DMS79 treated with DMSO at 0.1 percent for 48 hours (cell line): ENCODE results near the gene SOWAHA.

Source experiments
- DNase-seq: peaks from one replicate; lab custom pipeline; 2025; lab: John Stamatoyannopoulos, UW

The SOWAHA gene

DNA sequence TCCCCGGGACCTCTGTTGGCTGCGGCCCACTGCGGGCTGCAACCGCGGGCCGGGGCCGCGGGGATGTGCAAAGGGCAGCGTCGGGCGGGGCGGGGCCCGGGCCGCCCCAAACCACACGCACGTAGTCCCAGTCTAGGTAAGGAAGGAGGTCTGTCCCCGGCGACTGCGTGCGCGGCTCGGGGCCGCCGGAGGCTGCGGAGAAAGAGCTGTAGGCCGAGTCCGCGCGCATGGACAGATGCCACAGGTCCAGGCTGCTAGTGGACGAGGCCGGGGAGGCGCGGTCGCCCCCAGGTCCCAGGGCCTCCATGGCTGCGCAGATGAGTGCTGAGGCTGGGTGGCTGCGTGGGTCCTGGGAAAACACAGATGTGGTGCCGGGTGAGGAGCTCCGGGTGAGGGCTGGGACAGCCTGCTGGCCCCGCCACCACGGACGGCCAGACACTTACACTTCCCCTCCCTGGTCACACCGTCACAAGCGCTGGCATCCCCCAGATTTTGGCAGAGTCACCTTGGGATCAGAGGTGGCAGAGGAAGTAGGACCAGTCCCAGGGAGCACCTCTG lies 12.8 kb downstream of the SOWAHA start:
- no peak for DNase-seq

GRCh38 chr5:132826424-132827082 lies 13.5 kb downstream of the SOWAHA start:
- no peak for DNase-seq

GRCh38 chr5:132827943-132828673 lies 15.0 kb downstream of the SOWAHA start:
- DNase-seq = no peak

DNA sequence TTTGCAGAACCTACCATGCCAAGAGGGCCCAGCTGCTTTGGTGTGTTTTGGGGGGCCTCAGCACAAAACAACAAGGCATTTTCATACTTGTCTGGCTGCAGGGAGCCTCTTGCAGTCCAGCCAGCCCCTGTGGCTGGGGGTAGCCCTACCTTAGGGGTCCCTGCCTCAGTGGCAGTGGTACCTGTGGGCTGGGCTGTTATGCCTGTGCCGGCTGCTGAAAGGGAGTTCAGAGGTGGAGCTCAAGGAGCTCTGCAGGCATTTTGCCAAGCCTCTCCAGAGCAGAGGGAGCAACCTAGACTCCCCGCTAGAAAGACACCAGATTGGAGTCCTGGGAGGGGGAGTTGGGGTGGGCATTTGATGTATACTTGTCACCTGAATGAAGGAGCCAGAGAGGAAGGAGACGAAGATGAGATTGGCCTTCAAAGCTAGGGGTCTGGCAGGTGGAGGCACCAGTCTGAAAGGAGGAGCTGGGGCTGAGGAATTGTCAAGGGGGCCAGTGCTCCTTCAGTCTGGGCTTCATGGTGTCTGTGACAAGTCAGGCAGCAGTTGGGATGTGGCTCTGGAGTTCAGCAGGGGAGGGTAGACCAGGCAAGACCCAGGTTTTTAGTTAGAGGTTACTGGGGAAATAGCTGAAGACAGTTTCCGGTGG lies 15.9 kb downstream of the SOWAHA start:
- DNase-seq = peak; percentile 14

- peak; percentile 31 for DNase-seq
Measured at GRCh38 chr5:132829742-132830435, 16.8 kb downstream of the SOWAHA start.

- peak; percentile 2 for DNase-seq
Measured at GRCh38 chr5:132830436-132831094, 17.5 kb downstream of the SOWAHA start, which contains the start of gene SHROOM1. SHROOM1 (minus strand) TSS chr5:132830647; CDS start chr5:132826140, 4,507 bp downstream.

DNA sequence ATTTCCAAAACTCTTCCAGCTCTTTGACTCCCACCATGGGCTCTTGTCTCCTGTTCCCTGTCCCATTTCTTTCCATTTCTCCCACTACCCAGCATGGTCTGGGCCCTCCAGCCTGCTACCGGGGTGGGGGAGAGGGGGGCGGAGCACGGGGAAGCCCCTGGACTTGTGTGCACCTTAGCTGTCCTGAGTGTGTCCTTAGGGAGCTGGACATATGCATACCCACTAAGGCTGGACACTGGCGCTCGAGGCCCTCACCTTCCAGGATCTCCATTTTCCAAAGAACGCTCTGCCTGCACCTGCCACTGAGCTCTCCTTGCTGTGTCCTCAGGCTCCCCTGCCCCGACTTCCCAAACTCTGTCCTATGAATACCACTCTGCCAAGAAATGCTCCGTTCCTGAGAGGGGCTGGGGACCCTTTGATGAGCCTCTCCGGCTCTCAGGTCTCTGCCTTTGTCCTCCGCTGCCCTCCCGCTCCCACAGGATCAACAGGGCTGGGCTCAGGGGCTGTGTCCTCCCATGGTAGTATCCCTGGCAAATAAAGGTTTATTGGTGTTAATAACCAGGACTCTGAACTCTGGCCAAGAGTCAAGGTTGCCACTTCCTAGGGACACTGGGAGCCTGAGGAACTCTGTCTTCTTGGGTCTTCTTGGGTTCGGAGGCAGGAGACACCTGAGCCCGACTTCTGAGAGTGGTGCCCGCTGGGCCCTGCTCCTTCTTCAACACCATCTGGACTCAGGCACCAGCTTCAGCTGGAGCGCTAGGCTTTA lies 18.2 kb downstream of the SOWAHA start:
- no peak for DNase-seq

DNA sequence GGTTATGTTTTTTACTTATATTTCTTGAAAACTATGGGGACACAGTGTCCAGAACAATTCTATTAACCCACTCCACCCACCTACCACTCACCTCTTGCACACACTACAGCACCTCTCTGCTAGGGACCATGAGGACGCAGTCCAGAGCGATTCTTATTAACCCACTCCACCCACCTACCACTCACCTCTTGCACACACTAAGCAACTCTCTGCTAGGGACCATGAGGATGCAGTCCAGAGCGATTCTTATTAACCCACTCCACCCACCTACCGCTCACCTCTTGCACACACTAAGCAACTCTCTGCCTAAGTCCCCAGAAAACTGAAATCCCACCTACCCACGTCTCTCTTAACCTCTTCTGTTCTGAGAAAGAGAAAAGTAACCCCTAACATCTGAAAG lies 19.5 kb downstream of the SOWAHA start:
- DNase-seq = no peak

DNA sequence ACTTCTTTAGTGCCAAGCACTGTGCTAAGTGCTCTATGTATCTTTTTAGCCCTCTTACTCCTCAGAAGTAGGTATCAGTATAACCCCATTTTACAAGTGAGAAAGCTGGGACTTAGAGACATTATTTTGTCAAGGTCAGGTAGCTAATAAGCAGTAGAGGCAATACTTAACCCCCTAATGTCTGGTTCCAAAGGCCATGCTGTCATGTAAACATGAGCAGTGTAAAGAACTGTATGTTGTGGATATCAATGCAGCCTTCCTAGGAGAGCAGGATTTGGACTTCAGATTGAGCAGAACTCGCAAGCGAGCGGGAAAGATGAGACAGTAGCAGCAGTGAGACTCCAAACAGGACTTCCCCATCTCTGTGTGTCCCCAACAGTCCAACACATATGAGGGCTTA lies 21.0 kb downstream of the SOWAHA start:
- no peak for DNase-seq

- DNase-seq = no peak
Measured at GRCh38 chr5:132836852-132837251, 23.8 kb downstream of the SOWAHA start.

DNA sequence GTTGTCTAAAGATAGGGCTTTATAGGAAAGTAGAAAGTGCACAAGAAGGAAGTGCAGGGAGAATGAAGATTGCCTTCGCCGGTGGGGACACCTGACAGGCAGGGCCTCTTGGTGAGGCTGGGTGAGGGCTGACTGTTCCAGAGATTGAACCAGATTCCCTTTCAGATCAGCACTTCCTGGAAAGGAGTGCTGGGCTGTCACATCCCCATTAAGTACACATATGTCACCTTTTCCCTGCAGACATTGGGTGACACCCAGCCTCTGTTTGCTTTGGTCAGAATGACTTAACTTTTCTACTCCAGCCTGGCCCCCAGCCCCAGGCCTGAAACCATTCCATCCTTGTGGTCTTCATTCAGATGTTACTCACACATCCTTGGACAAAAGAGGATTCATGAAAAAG lies 24.8 kb downstream of the SOWAHA start:
- no peak for DNase-seq

- no peak for DNase-seq
Measured at GRCh38 chr5:132838516-132839282, 25.6 kb downstream of the SOWAHA start.

DNA sequence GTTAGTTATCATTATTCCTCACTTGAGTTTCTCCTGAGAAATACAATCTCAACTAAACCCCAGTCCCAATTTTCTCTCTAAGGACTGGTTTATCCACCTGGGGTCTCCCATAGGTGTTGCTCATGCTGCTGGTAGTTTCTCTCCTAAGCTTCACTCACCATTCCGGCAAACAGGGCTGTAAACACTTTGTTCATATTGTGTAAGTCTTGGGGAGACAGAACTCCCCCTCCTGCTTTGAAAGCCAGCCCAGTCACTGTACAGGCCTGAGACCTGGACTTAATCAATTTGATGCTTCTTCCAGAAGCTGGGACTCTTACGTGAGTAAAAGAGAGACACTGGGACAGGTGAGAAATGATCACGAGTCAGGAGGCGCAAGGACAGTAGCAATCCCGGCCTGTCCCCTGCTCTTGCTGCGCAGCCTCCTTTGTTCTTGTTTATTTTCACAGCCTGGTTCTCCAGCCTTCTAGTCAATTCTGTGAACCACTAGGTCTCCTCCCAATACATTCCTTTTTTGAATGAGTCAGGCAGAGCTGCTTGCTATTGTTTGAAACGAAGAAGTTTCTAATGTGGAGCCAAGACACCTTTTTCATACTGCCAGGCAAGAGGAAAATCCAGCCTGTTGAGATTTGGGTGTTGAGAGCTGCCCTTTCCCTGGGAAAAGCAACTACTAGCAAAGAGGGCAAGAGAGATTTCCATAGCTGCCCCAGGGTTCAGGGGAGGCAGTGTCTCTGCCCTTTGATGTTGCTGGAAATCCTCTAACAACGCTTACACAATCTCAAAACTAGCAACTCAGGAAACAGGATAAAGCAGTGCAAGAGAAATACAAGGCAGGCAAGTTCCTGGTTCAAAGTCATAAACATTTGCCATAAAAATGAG lies 26.6 kb downstream of the SOWAHA start:
- no peak for DNase-seq

- DNase-seq = no peak
Measured at GRCh38 chr5:132840313-132840712, 27.2 kb downstream of the SOWAHA start.

- no peak for DNase-seq
Measured at GRCh38 chr5:132840896-132841295, 27.8 kb downstream of the SOWAHA start.

GRCh38 chr5:132841305-132841704 lies 28.2 kb downstream of the SOWAHA start:
- no peak for DNase-seq

DNA sequence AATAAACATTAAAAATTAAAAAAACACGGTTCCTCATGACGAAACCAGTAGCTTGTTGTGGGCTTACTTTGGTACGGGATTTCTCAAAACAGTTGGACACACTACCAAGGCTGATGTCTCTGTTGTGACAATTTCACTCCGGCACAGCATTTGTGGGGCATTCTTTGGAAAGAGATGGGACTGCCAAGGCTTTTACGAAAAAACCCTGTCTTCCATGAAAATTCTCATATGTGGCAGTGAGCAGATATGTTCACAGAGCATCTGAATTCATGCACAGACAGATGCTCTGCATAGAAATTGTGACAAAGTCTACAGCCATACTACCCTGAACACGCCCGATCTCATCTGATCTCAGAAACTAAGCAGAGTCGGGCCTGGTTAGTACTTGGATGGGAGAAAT lies 35.2 kb downstream of the SOWAHA start:
- no peak for DNase-seq

GRCh38 chr5:132849347-132849746 lies 36.2 kb downstream of the SOWAHA start:
- no peak for DNase-seq

DNA sequence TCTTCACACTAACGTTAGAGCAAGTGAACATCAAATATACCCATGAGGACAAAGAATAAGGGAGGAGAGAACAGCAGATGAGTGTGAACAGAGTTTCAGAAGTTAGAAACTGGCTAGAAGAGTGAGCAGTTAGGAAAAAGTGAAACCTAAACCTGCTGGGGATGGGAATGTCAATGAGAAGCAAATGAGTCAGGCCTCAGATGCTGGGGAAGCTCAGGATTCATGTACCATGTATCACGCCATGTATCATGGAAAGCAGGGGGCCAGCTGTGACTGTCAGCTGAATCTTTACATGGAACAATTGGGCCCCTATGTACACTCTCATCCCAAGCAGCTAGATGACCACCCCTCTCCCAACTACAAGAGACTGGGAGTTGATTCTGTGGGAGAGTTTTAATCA lies 37.0 kb downstream of the SOWAHA start:
- no peak for DNase-seq
